GM18507 (cell line): ENCODE measurements around the gene CEP170.
"Not testable (repeated sequence)": the region's sequence is repeated elsewhere in the genome, so short reads cannot be mapped to it uniquely, and the experiment has no call there.

Source experiments
- DNase-seq: peaks from one replicate; pipeline ENCODE4 v3.0.0; 2011; ENCODE audit warnings: low read depth; ENCODE audit not compliant: insufficient read length; ENCODE audit errors: extremely low spot score
- FAIRE-seq: peaks from 2 replicates; lab custom pipeline; 2011; peaks lifted over from hg19 to GRCh38; lab: Jason Lieb, UNC

Gene CEP170

DNA sequence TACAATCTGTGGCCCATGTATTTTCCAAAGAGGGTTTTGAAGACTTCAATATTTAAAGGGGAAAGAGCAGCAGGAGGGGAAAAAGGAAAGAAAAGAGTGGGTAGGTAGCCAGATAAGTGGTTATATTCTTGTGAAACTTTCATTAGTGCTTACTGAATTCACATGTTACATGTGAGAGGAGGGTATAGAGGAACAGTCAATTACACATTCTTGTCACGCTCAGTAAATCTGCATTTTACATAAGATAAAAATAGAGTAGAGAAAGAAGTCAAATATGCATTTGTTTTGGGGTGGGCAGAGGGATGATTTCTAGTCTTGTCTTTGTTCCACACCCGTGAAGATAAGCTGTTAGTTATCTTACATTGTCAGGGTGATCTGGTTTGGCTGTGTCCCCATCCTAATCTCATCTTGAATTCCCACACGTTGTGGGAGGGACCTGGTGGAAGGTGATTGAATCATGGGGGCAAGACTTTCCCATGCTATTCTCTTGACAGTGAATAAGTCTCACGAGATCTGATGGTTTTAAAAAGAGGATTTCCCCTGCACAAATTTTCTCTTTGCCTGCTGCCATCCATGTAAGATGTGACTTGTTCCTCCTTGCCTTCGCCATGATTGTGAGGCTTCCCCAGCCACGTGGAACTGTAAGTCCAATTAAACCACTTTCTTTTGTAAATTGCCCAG lies 149.3 kb downstream of the CEP170 start:
- FAIRE-seq, DNase-seq: not testable (repeated sequence)

DNA sequence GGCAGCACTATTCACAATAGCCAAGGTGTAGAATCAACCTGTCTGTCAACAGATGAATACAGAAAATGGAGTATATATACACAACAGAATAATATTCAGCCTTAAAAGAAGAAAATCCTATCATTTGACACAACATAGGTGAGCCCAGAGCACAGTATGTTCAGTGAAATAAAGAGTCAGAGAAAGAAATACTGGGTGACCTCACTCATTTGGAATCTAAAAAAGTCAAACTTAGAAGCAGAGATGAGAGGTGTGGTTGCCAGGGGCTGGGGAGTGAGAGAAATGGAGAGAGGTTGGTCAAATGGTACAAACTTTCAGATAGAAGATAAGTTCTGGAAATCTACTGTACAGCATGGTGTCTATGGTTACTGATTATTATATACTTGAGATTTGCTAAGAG lies 150.0 kb downstream of the CEP170 start:
- FAIRE-seq: not testable (repeated sequence)

DNA sequence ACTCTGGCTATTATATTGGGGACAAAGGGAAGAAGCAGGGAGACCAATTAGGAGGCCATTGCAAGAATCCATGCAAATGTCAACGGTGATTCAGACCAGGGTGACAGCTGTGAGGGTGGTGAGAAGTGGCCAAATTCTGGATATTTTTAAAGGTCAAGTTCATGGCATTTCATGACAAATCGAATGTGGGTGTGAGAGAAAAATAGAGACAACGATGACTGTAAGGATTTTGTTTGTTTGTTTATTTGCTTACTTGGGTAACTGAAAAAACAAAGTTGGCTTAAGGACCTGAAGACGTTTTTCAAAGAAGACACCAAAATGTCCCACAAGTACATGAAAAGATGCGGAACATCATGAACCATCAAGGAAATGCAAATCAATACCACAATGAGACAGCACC lies 150.6 kb downstream of the CEP170 start:
- DNase-seq, FAIRE-seq: not testable (repeated sequence)

More for the DNA sequence above, 150.0 kb downstream of the CEP170 start:
- DNase-seq: not testable (repeated sequence)

DNA sequence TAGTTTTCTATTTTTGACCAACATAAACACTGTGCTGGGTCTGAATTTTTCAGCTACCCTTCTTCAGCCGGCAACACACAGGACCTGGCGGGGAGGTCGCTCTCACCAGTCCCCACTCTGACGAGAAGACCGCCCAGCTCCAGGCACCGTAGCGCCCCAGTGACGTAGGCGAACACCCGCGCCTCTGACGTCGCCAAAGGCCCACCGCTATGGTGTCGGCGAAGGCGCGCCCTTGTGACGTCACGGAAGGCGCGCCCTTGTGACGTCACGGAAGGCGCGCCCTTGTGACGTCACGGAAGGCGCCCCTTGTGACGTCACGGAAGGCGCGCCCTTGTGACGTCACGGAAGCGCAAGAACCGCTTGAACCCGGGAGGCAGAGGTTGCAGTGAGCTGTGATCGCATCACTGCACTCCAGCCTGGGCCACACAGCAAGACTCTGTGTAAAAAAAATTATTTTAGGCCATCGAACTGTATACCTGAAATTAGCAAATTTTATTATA lies 153.5 kb downstream of the CEP170 start:
- peak; percentile 40 for DNase-seq
- not testable (repeated sequence) for FAIRE-seq

DNA sequence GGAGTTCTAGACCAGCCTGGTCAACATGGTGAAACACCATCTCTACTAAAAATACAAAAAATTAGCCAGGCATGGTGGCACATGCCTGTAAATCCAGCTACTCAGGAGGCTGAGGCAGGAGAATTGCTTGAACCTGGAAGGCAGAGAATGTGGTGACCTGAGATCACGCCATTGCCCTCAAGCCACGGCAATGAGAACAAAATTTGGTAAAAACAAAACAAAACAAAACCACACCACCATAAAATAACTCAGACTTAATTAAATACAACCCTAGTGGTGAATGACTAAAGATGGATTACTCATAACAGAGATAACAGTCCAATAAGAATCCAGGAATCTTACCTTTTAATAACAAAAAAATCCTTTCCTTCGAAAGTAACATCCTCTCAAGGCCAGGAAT lies 167.7 kb downstream of the CEP170 start:
- not testable (repeated sequence) for FAIRE-seq, DNase-seq
